Astrocyte of the cerebellum (primary cell): ENCODE data around the gene SHROOM2.

Experiments
- DNase-seq: peaks from one replicate; pipeline ENCODE4 v3.0.0-alpha.2; 2011; ENCODE audit warnings: low read depth
- H3K4me3 ChIP-seq: 2 replicates; pipeline ENCODE4 v1.5.1; 2011; ENCODE audit warnings: mild to moderate bottlenecking, low read depth, low read length, moderate library complexity
- in situ Hi-C: cut with HindIII; loops from 2 replicates; pipeline ENCODE4 v1.10.0; 2017; ENCODE audit warnings: low sequenced_read_pairs
- TF ChIP-seq, protein P1 (sequence below): IDR thresholded peaks from 2 replicates; pipeline ENCODE4 v1.5.1; 2012; ENCODE audit warnings: low read length, low read depth, moderate library complexity, mild to moderate bottlenecking; ENCODE audit errors: missing control alignments

SHROOM2 gene

GRCh38 chrX:9909254-9909653, 123.0 kb downstream of the SHROOM2 start:
- TF ChIP-seq, protein P1, sequence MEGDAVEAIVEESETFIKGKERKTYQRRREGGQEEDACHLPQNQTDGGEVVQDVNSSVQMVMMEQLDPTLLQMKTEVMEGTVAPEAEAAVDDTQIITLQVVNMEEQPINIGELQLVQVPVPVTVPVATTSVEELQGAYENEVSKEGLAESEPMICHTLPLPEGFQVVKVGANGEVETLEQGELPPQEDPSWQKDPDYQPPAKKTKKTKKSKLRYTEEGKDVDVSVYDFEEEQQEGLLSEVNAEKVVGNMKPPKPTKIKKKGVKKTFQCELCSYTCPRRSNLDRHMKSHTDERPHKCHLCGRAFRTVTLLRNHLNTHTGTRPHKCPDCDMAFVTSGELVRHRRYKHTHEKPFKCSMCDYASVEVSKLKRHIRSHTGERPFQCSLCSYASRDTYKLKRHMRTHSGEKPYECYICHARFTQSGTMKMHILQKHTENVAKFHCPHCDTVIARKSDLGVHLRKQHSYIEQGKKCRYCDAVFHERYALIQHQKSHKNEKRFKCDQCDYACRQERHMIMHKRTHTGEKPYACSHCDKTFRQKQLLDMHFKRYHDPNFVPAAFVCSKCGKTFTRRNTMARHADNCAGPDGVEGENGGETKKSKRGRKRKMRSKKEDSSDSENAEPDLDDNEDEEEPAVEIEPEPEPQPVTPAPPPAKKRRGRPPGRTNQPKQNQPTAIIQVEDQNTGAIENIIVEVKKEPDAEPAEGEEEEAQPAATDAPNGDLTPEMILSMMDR = no peak
- no peak overlapping the region for H3K4me3 ChIP-seq
- no peak for DNase-seq
- in situ Hi-C loops = no loop called here

GRCh38 chrX:9911487-9911886, 125.3 kb downstream of the SHROOM2 start:
- in situ Hi-C loops = no loop called here

DNA sequence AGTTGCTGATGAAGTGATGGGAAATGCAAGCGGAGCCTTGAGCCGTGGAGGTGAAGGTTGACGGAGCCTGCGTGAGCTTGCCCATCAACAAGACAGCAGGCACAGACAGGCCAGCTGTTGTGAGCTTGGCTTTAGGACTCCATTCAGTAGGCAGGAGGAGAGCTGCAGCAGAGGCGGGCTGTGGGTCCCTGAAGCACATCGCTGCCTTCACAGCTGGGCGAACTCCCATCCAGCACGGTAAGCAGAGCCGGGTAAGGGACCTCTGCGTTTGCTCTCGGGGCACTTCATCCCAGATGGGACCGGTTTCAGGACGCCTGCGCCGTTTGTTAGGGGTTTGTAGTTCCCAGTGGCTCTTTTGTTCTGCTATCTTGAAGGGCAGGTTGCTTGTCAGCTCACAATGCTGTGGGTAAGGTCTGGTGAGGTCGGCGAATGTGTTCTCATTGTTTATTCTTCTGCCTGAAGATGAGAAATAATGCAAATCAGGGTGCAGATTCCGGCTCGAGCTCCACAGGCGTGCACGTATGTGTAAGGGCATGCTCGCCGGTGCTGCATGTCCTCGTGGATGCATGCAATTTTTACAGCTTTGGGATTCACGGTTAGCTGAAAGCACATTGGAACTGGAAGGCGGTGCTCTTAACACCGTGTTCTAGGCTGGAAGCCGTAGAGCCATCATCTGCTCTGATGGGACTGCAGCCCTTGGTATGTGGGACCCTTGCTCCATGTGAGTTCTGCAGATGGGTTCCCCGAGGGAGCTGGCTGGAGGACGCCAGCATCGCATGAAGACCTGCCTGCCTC, 126.3 kb downstream of the SHROOM2 start:
- DNase-seq = no peak
- in situ Hi-C loops = no loop called here
- H3K4me3 ChIP-seq = no peak overlapping the region
- TF ChIP-seq, protein P1 = no peak

More at GRCh38 chrX:9911487-9911886, 125.3 kb downstream of the SHROOM2 start:
- TF ChIP-seq, protein P1 = no peak
- no peak for DNase-seq
- no peak overlapping the region for H3K4me3 ChIP-seq

DNA sequence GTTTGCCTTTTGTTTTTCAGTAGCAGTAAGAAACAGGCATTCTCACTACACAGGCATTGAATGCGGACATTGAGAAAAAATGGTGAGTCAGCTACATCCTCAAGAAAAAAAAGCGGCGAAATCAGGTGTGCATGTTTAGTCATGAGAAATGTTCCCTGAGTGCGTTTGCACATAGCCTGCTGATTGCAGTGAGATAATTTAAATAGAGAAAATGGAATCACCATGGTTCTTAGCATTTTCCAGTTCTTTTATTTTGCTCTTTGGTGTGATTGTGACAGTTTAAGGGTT, 126.9 kb downstream of the SHROOM2 start:
- no peak overlapping the region for H3K4me3 ChIP-seq
- DNase-seq = no peak
- TF ChIP-seq, protein P1 = no peak
- in situ Hi-C loops = no loop called here

DNA sequence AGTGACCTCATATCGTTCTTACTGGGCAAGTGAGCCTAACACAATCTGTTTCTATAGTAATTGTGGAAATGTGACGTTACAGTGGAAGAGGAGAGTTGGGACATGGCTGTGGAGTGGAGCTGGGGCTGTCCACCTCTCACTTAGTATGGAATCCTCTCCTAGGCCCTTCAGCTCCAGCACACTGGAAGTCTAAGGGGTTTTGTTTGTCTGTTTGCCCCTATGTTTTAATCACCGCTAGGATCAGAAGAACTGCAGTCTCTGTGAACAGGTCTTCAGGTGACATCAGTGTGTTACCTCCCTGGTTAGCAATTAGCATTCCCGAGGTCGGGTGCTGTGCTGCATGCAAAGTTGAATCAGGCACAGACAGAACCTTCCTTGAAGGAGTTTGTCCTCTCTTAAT, 131.6 kb downstream of the SHROOM2 start:
- in situ Hi-C loops = no loop called here
- TF ChIP-seq, protein P1 = no peak
- DNase-seq = no peak
- H3K4me3 ChIP-seq = no peak overlapping the region

DNA sequence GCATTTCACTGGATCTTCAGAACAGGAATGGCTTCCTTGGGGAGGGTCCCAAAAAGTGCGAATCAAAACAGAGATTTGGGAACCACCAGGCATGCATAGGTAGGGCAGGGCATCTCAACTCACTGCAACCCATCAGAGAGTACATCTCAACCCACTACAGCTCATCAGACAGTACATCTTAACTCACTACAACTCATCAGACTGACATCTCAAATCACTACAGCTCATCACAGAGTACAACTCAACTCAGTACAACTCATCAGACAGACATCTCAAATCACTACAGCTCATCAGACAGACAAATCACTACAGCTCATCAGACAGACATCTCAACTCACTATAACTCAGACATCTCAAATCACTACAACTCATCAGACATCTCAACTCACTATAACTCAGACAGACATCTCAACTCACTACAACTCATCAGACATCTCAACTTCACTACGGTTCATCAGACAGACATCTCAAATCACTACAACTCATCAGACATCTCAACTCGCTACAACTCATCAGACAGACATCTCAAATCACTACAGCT, 133.5 kb downstream of the SHROOM2 start:
- DNase-seq = no peak
- TF ChIP-seq, protein P1 = no peak
- in situ Hi-C loops = no loop called here
- H3K4me3 ChIP-seq = no peak overlapping the region
